Mammary epithelial cell (primary cell): ENCODE measurements around the gene CALR.

Experiments used
- EZH2 ChIP-seq: IDR thresholded peaks from 2 replicates; pipeline ENCODE4 v1.6.1; 2012; ENCODE audit warnings: low read length, inconsistent platforms, borderline replicate concordance
- TF ChIP-seq, protein P1 (sequence below), 2 donors: IDR thresholded peaks in 1 of 2; conservative IDR thresholded peaks in 1 of 2; 2 replicates each; pipeline ENCODE4 v1.5.1; 2011 to 2012; ENCODE audit warnings: inconsistent platforms in 2 of 2, low read length in 2 of 2, mild to moderate bottlenecking in 2 of 2, control low read depth in 1 of 2, low read depth in 1 of 2; ENCODE audit not compliant: insufficient read depth in 1 of 2; ENCODE audit errors: extremely low read depth in 1 of 2

DNA sequence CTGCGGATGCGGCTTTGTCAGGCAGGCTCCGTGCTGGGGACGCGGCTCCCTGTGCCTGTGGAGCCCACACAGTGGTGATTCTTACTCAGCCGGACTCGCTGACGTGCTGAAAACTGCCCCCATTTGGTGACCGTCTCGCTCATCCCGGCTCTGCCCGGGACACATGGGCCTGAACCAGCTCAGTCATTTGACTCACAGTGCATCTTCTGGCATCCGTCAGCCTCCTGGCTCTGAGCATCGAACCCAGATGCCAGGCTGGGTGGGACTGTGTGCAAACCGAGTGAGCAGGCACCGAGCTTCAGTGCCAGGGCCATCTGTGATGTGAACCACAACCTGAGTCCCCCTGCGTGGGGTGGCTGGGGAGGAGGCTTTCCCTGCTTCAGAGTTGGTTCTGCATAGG lies 41.9 kb upstream of the CALR start:
- TF ChIP-seq, protein P1, sequence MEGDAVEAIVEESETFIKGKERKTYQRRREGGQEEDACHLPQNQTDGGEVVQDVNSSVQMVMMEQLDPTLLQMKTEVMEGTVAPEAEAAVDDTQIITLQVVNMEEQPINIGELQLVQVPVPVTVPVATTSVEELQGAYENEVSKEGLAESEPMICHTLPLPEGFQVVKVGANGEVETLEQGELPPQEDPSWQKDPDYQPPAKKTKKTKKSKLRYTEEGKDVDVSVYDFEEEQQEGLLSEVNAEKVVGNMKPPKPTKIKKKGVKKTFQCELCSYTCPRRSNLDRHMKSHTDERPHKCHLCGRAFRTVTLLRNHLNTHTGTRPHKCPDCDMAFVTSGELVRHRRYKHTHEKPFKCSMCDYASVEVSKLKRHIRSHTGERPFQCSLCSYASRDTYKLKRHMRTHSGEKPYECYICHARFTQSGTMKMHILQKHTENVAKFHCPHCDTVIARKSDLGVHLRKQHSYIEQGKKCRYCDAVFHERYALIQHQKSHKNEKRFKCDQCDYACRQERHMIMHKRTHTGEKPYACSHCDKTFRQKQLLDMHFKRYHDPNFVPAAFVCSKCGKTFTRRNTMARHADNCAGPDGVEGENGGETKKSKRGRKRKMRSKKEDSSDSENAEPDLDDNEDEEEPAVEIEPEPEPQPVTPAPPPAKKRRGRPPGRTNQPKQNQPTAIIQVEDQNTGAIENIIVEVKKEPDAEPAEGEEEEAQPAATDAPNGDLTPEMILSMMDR (conservative IDR thresholded peaks at IDR 0.05 in 1 of 2, IDR thresholded peaks at IDR 0.05 in 1 of 2; ENCODE audit: extremely low read depth in 1 of 2, insufficient read depth in 1 of 2, low read depth in 1 of 2, low read length in 2 of 2) = no peak
- no peak for TF ChIP-seq EZH2
